ENCODE measurements around the gene EGLN3.

EGLN3 gene

DNA sequence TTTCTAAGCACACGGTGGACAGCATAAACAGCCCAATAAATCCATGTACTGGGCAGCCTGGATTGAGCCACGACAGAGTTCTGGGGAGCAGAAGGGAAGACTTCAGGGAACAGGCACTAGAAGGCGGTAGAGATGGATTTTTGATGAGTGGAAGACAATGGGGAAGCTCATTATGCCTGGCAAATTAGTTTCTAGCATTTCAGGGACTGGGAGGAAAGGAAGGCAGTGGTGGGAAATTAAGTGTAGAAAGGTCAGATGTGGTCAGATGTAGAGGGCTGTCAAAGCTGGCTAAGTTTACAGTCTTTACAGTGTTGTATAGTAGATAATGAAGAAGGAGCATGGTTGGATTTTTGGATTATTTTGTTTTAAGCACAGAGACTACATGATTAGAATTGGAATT lies 9.2 kb downstream of the EGLN3 start:
- H3K36me3 ChIP-seq (replicated peaks; ENCODE audit: low read depth, low read length): no peaks in the 10 kb centered on the region
- H3K9me3 ChIP-seq (ENCODE audit: insufficient read depth, low read length): no peaks in the 10 kb centered on the region
- no peaks in the 10 kb centered on the region for H3K79me2 ChIP-seq (ENCODE audit: low read length)
- no peak overlapping the region for H3K27ac ChIP-seq (ENCODE audit: low read length)
- TF ChIP-seq EZH2phosphoT487 (IDR thresholded peaks at IDR 0.05; ENCODE audit: low read depth): no peak
- no peak for TF ChIP-seq CTCF (IDR thresholded peaks at IDR 0.05; ENCODE audit: low read depth, low read length)
- no peak overlapping the region for H3K4me3 ChIP-seq (ENCODE audit: low read length)
- no peaks in the 10 kb centered on the region for H4K20me1 ChIP-seq (ENCODE audit: insufficient read depth, low read length)
- no peak overlapping the region for H2AFZ ChIP-seq (ENCODE audit: low read depth, low read length)
- no peaks in the 10 kb centered on the region for H3K4me1 ChIP-seq (ENCODE audit: low read length)
- no peaks in the 10 kb centered on the region for H3K27me3 ChIP-seq (ENCODE audit: low read depth, low read length)
- H3K9ac ChIP-seq (ENCODE audit: low read length): no peak overlapping the region
- H3K4me2 ChIP-seq (ENCODE audit: low read length): no peak overlapping the region

- H3K79me2 ChIP-seq (ENCODE audit: low read length): no peaks in the 10 kb centered on the region
- no peak overlapping the region for H2AFZ ChIP-seq (ENCODE audit: low read depth, low read length)
- no peak overlapping the region for H3K27ac ChIP-seq (ENCODE audit: low read length)
- no peak overlapping the region for H3K4me2 ChIP-seq (ENCODE audit: low read length)
- no peaks in the 10 kb centered on the region for H3K27me3 ChIP-seq (ENCODE audit: low read depth, low read length)
- H4K20me1 ChIP-seq (ENCODE audit: insufficient read depth, low read length): no peaks in the 10 kb centered on the region
- no peak for TF ChIP-seq EZH2phosphoT487 (IDR thresholded peaks at IDR 0.05; ENCODE audit: low read depth)
- TF ChIP-seq CTCF (IDR thresholded peaks at IDR 0.05; ENCODE audit: low read depth, low read length): no peak
- H3K4me1 ChIP-seq (ENCODE audit: low read length): no peaks in the 10 kb centered on the region
- H3K9ac ChIP-seq (ENCODE audit: low read length): no peak overlapping the region
- no peak overlapping the region for H3K4me3 ChIP-seq (ENCODE audit: low read length)
- no peaks in the 10 kb centered on the region for H3K9me3 ChIP-seq (ENCODE audit: insufficient read depth, low read length)
- H3K36me3 ChIP-seq (replicated peaks; ENCODE audit: low read depth, low read length): no peaks in the 10 kb centered on the region
These were observed 10.3 kb downstream of the EGLN3 start for GRCh38 chr14:33940561-33941011.

GRCh38 chr14:33938131-33938949 lies 12.5 kb downstream of the EGLN3 start:
- TF ChIP-seq CTCF (IDR thresholded peaks at IDR 0.05; ENCODE audit: low read depth, low read length) (no peak), EZH2phosphoT487 (IDR thresholded peaks at IDR 0.05; ENCODE audit: low read depth) (no peak)
- Histone ChIP-seq H3K4me1 (ENCODE audit: low read length) (no peaks in the 10 kb centered on the region), H3K27ac (ENCODE audit: low read length) (no peak overlapping the region), H3K9me3 (ENCODE audit: insufficient read depth, low read length) (no peaks in the 10 kb centered on the region), H2AFZ (ENCODE audit: low read depth, low read length) (no peak overlapping the region), H3K79me2 (ENCODE audit: low read length) (no peaks in the 10 kb centered on the region), H3K27me3 (ENCODE audit: low read depth, low read length) (no peaks in the 10 kb centered on the region), H3K9ac (ENCODE audit: low read length) (no peak overlapping the region), H3K4me3 (ENCODE audit: low read length) (no peak overlapping the region), H3K36me3 (replicated peaks; ENCODE audit: low read depth, low read length) (no peaks in the 10 kb centered on the region), H3K4me2 (ENCODE audit: low read length) (no peak overlapping the region), H4K20me1 (ENCODE audit: insufficient read depth, low read length) (no peaks in the 10 kb centered on the region)

DNA sequence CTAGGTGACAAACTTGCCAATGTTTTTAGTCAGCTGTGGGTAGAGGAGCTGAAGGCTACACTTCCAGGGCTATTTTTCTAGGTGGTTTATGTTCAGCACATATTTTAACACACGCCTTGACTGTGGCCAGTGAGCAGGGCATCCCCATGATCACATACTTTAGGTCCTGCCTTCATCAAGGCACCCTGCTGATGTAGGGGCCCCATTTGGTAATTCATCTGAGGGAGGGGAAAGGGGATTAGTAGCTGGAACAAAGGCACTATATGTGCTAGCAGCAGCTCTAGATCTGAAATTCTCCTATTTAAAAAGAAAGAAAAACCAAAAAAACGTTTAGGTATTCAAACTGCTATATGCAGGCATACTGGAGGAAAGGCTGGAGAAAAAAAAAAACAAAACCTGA lies 14.5 kb downstream of the EGLN3 start:
- Histone ChIP-seq H3K4me1 (ENCODE audit: low read length) (no peaks in the 10 kb centered on the region), H3K9ac (ENCODE audit: low read length) (no peak overlapping the region), H3K79me2 (ENCODE audit: low read length) (no peaks in the 10 kb centered on the region), H2AFZ (ENCODE audit: low read depth, low read length) (no peak overlapping the region), H3K27ac (ENCODE audit: low read length) (no peak overlapping the region), H3K27me3 (ENCODE audit: low read depth, low read length) (no peaks in the 10 kb centered on the region), H3K36me3 (replicated peaks; ENCODE audit: low read depth, low read length) (no peaks in the 10 kb centered on the region), H3K4me3 (ENCODE audit: low read length) (no peak overlapping the region), H4K20me1 (ENCODE audit: insufficient read depth, low read length) (no peaks in the 10 kb centered on the region), H3K9me3 (ENCODE audit: insufficient read depth, low read length) (no peaks in the 10 kb centered on the region), H3K4me2 (ENCODE audit: low read length) (no peak overlapping the region)
- no peak for TF ChIP-seq EZH2phosphoT487 (IDR thresholded peaks at IDR 0.05; ENCODE audit: low read depth)
- TF ChIP-seq CTCF (IDR thresholded peaks at IDR 0.05; ENCODE audit: low read depth, low read length): no peak
